GM18502 (cell line): ENCODE measurements around the gene RAB6B.

Source experiments
- ATAC-seq: cut with Tn5 transposase; IDR thresholded peaks from one replicate; pipeline ENCODE4 v1.9.1; 2021; ENCODE audit warnings: mild to moderate bottlenecking; ENCODE audit not compliant: unreplicated experiment, poor library complexity

RAB6B gene

GRCh38 chr3:133895208-133896001, at the start of gene RAB6B:
Gene RAB6B, minus strand, starts transcription at chr3:133895882. Its CDS starts 416 bp downstream, at chr3:133895466.
- no peak for ATAC-seq

GRCh38 chr3:133944641-133945380, 49.1 kb upstream of the RAB6B start:
- no peak for ATAC-seq

GRCh38 chr3:133944181-133944580, 48.5 kb upstream of the RAB6B start:
- ATAC-seq: no peak

GRCh38 chr3:133943639-133944141, 48.0 kb upstream of the RAB6B start:
- ATAC-seq: no peak

- ATAC-seq: no peak
Observed at GRCh38 chr3:133943031-133943535, 47.4 kb upstream of the RAB6B start.

GRCh38 chr3:133941415-133941821, 45.7 kb upstream of the RAB6B start:
- ATAC-seq: no peak

GRCh38 chr3:133940536-133940935, 44.9 kb upstream of the RAB6B start:
- no peak for ATAC-seq

- no peak for ATAC-seq
Observed at GRCh38 chr3:133939463-133939835, 43.8 kb upstream of the RAB6B start.

- no peak for ATAC-seq
Observed at GRCh38 chr3:133938770-133939462, 43.2 kb upstream of the RAB6B start.

GRCh38 chr3:133937756-133938601, 42.3 kb upstream of the RAB6B start:
- no peak for ATAC-seq

GRCh38 chr3:133937061-133937686, 41.5 kb upstream of the RAB6B start:
- no peak for ATAC-seq

- ATAC-seq: no peak
Observed at GRCh38 chr3:133935843-133936769, 40.4 kb upstream of the RAB6B start.

GRCh38 chr3:133934996-133935842, 39.5 kb upstream of the RAB6B start:
- no peak for ATAC-seq

GRCh38 chr3:133934073-133934970, 38.6 kb upstream of the RAB6B start:
- no peak for ATAC-seq

- no peak for ATAC-seq
Observed at GRCh38 chr3:133933097-133934024, 37.7 kb upstream of the RAB6B start.
